Germinal center (tissue), 1 donor: Measurements from ENCODE around the gene ANKRD6.

ENCODE experiments used
- DNase-seq: peaks from one replicate; pipeline ENCODE4 v3.0.0; 2012; ENCODE audit warnings: mixed read lengths, low spot score

ANKRD6 gene

GRCh38 chr6:89509777-89510281 is 76.9 kb downstream of the ANKRD6 start:
- DNase-seq = no peak

- no peak for DNase-seq
These were observed 77.4 kb downstream of the ANKRD6 start for GRCh38 chr6:89510393-89510792.

GRCh38 chr6:89518352-89519055 is 85.6 kb downstream of the ANKRD6 start:
- no peak for DNase-seq

GRCh38 chr6:89520736-89521135 is 87.8 kb downstream of the ANKRD6 start:
- no peak for DNase-seq

- DNase-seq = no peak
These were observed 89.8 kb downstream of the ANKRD6 start for GRCh38 chr6:89522778-89523177.

- no peak for DNase-seq
These were observed 93.0 kb downstream of the ANKRD6 start for GRCh38 chr6:89525786-89526562.

GRCh38 chr6:89526563-89526869 is 93.6 kb downstream of the ANKRD6 start:
- no peak for DNase-seq

- no peak for DNase-seq
These were observed 94.7 kb downstream of the ANKRD6 start for GRCh38 chr6:89527634-89528033.

- no peak for DNase-seq
These were observed 95.9 kb downstream of the ANKRD6 start for GRCh38 chr6:89528866-89529265.

- DNase-seq = no peak
These were observed 98.0 kb downstream of the ANKRD6 start for GRCh38 chr6:89530982-89531381.

- no peak for DNase-seq
These were observed 103.3 kb downstream of the ANKRD6 start for GRCh38 chr6:89536231-89536630.

- DNase-seq = no peak
These were observed 106.8 kb downstream of the ANKRD6 start for GRCh38 chr6:89539779-89540178.

- DNase-seq = no peak
These were observed 109.3 kb downstream of the ANKRD6 start for GRCh38 chr6:89542081-89542857.

- DNase-seq = no peak
These were observed 109.9 kb downstream of the ANKRD6 start for GRCh38 chr6:89542866-89543265.

GRCh38 chr6:89547281-89547680 is 114.3 kb downstream of the ANKRD6 start:
- DNase-seq = no peak

- no peak for DNase-seq
These were observed 120.5 kb downstream of the ANKRD6 start for GRCh38 chr6:89553431-89553830.

- DNase-seq = no peak
These were observed 121.2 kb downstream of the ANKRD6 start for GRCh38 chr6:89554106-89554505.

- DNase-seq = no peak
These were observed 122.1 kb downstream of the ANKRD6 start for GRCh38 chr6:89555031-89555430.

GRCh38 chr6:89555806-89556205 is 122.9 kb downstream of the ANKRD6 start:
- no peak for DNase-seq

GRCh38 chr6:89559487-89559886 is 126.5 kb downstream of the ANKRD6 start:
- DNase-seq = no peak

- no peak for DNase-seq
These were observed 129.4 kb downstream of the ANKRD6 start for GRCh38 chr6:89562093-89562973.

GRCh38 chr6:89563866-89564265 is 130.9 kb downstream of the ANKRD6 start:
- DNase-seq = no peak
